ENCODE data around the gene KIF4A. TPM values are rescaled to one million over a fixed set of nuclear protein-coding genes. Genes with fewer than 3 reads are reported as not detected.

Gene KIF4A
- total and polyA plus RNA-seq, 9 of the 15 experiments (the other 6 are each of a cell fraction or from before 2014, with no cell fraction given) = 13.0 to 42.7 (median 35.9) TPM

- TF ChIP-seq MEF2D (tag; conservative IDR thresholded peaks at IDR 0.05; ENCODE audit: low read depth) (no peak), SRSF9 (IDR thresholded peaks at IDR 0.05; ENCODE audit: borderline replicate concordance, low read depth, low read length) (no peak), STAT5B (CRISPR knock-in tag; IDR thresholded peaks at IDR 0.05) (no peak), MYC (IDR thresholded peaks at IDR 0.05; ENCODE audit: low read depth, low read length) (0 out of 2 replicates have a peak, but pooled peaks have one; percentile 16), MYC (CRISPR knock-in tag; IDR thresholded peaks at IDR 0.05; ENCODE audit: borderline replicate concordance, low read depth) (no peak), TBL1XR1 (IDR thresholded peaks at IDR 0.05; ENCODE audit: low read length in 2 of 2) (0 out of 4 replicates have a peak, but pooled peaks of 1 of the 2 experiments have one; percentile 11), ZSCAN29 (IDR thresholded peaks at IDR 0.05) (no peak), CTBP1 (IDR thresholded peaks at IDR 0.05; ENCODE audit: borderline replicate concordance) (no peak), GTF2B (IDR thresholded peaks at IDR 0.05; ENCODE audit: extremely low read depth, insufficient read length) (no peak), ETV1 (tag; conservative IDR thresholded peaks at IDR 0.05; ENCODE audit: low read depth) (peak; percentile 51), BCOR (IDR thresholded peaks at IDR 0.05) (no peak), RB1 (IDR thresholded peaks at IDR 0.05; ENCODE audit: low read depth) (no peak), KLF13 (tag; IDR thresholded peaks at IDR 0.05; ENCODE audit: borderline replicate concordance, low read depth) (no peak), ATF1 (CRISPR knock-in tag; IDR thresholded peaks at IDR 0.05) (no peak), ATF1 (tag; IDR thresholded peaks at IDR 0.05) (peak; percentile 71), NR0B1 (IDR thresholded peaks at IDR 0.05; ENCODE audit: partially characterized antibody) (no peak), VEZF1 (CRISPR knock-in tag; IDR thresholded peaks at IDR 0.05) (peak; percentile 48; the same call in 1 of the 2 replicates), NR2C1 (IDR thresholded peaks at IDR 0.05) (peak; percentile 92), NR2C1 (tag; IDR thresholded peaks at IDR 0.05) (peak; percentile 88), BDP1 (IDR thresholded peaks at IDR 0.05; ENCODE audit: insufficient read depth, insufficient read length) (no peak), CLOCK (CRISPR knock-in tag; IDR thresholded peaks at IDR 0.05; ENCODE audit: borderline replicate concordance) (no peak), RNF2 (IDR thresholded peaks at IDR 0.05) (no peak), L3MBTL2 (IDR thresholded peaks at IDR 0.05) (peak; percentile 14; the same call in 1 of the 2 replicates), ZKSCAN8 (CRISPR knock-in tag; IDR thresholded peaks at IDR 0.05) (no peak)
These were observed at the start of gene KIF4A, which contains the start of gene PDZD11 (continued) for GRCh38 chrX:70289793-70290770.

All from K562 (cell line).